Sigmoid colon (tissue), 4 donors: ENCODE measurements around the gene TRAPPC5.

Source experiments
- POLR2A ChIP-seq, 2 donors: fragments of 450-650 bp; IDR thresholded peaks; one replicate each; pipeline ENCODE4 v1.6.1; 2016; ENCODE audit warnings: antibody characterized with exemption in 2 of 2, mild to moderate bottlenecking in 2 of 2, moderate library complexity in 2 of 2
- POLR2AphosphoS5 ChIP-seq, 4 donors: sonication (generic); formaldehyde crosslinking; IDR thresholded peaks; one replicate each; pipeline ENCODE4 v1.6.1; 2017; ENCODE audit warnings: antibody characterized with exemption in 4 of 4

- TF ChIP-seq POLR2A (IDR thresholded peaks at IDR 0.05) (no peak), POLR2AphosphoS5 (IDR thresholded peaks at IDR 0.05) (no peak)
These were observed 37.6 kb upstream of the TRAPPC5 start for GRCh38 chr19:7643031-7643415.
